Neural cell (in vitro differentiated cells): Measurements from ENCODE around the gene COL8A1. TPM values are rescaled to one million over a fixed set of nuclear protein-coding genes. Genes with fewer than 3 reads are reported as not detected.

Experiments used
- H2AFZ ChIP-seq: fragments of 200-600, 300-800 bp; sonication (generic), shearing (Covaris generic); 2 replicates; pipeline ENCODE4 v1.6.0; 2014; ENCODE audit warnings: low read depth, mild to moderate bottlenecking, antibody characterized with exemption, low read length, moderate library complexity
- H3F3A ChIP-seq: fragments of 200-600 bp; shearing (Covaris generic); 2 replicates; pipeline ENCODE4 v1.6.1; 2016; ENCODE audit warnings: mild to moderate bottlenecking, moderate library complexity, mixed read lengths, antibody characterized with exemption, low read length; ENCODE audit not compliant: insufficient read depth, poor library complexity, severe bottlenecking
- H3K27ac ChIP-seq: fragments of 200-600, 300-800 bp; sonication (generic), shearing (Covaris generic); 2 replicates; pipeline ENCODE4 v1.5.1; 2014; ENCODE audit warnings: mild to moderate bottlenecking, low read length, moderate library complexity
- H3K27me3 ChIP-seq: fragments of 300-800, 200-600 bp; sonication (generic), shearing (Covaris generic); 2 replicates; pipeline ENCODE4 v1.6.0; 2014; ENCODE audit warnings: mild to moderate bottlenecking, low read depth, low read length, moderate library complexity; ENCODE audit not compliant: insufficient read depth
- H3K36me3 ChIP-seq: fragments of 300-800, 200-600 bp; sonication (generic), shearing (Covaris generic); 2 replicates; pipeline ENCODE4 v1.5.1; 2014; ENCODE audit warnings: mild to moderate bottlenecking, antibody characterized with exemption, low read length, moderate library complexity; ENCODE audit not compliant: insufficient read depth
- H3K4me2 ChIP-seq: fragments of 300-800, 200-600 bp; sonication (generic), shearing (Covaris generic); 2 replicates; pipeline ENCODE4 v1.6.0; 2014; ENCODE audit warnings: mild to moderate bottlenecking, low read length
- H3K4me3 ChIP-seq: fragments of 300-800, 200-600 bp; sonication (generic), shearing (Covaris generic); 2 replicates; pipeline ENCODE4 v1.5.1; 2014; ENCODE audit warnings: mild to moderate bottlenecking, low read length, moderate library complexity
- H3K79me2 ChIP-seq: fragments of 200-600 bp; shearing (Covaris generic); replicated peaks from 2 replicates; pipeline ENCODE4 v1.6.0; 2014; ENCODE audit warnings: mild to moderate bottlenecking, low read length, moderate library complexity; ENCODE audit not compliant: insufficient read depth
- H3K9ac ChIP-seq: fragments of 300-800, 200-600 bp; sonication (generic), shearing (Covaris generic); 2 replicates; pipeline ENCODE4 v1.6.1; 2016; ENCODE audit warnings: mild to moderate bottlenecking, low read length, mixed read lengths
- H3K9me2 ChIP-seq: fragments of 200-600 bp; shearing (Covaris generic); 2 replicates; pipeline ENCODE4 v1.6.1; 2016; ENCODE audit warnings: mild to moderate bottlenecking, low read length, mixed read lengths; ENCODE audit not compliant: insufficient read depth
- H3K9me3 ChIP-seq: fragments of 200-600, 300-800 bp; sonication (generic), shearing (Covaris generic); 2 replicates; pipeline ENCODE4 v1.6.1; 2016; ENCODE audit warnings: mild to moderate bottlenecking, mixed run types, low read length, moderate library complexity, mixed read lengths
- H4K20me1 ChIP-seq: fragments of 200-600 bp; shearing (Covaris generic); 2 replicates; pipeline ENCODE4 v1.6.1; 2016; ENCODE audit warnings: mild to moderate bottlenecking, mixed run types; ENCODE audit not compliant: insufficient read depth
- EP300 ChIP-seq: fragments of 450-650 bp; conservative IDR thresholded peaks from 2 replicates; pipeline ENCODE4 v1.6.1; 2014; ENCODE audit warnings: antibody characterized with exemption, mild to moderate bottlenecking, moderate library complexity; ENCODE audit not compliant: poor library complexity, severe bottlenecking
- EZH2 ChIP-seq: fragments of 200-600, 300-800 bp; shearing (Covaris generic), sonication (generic); IDR thresholded peaks from 2 replicates; pipeline ENCODE4 v1.6.1; 2014; ENCODE audit warnings: antibody characterized with exemption, low read length, borderline replicate concordance, mild to moderate bottlenecking; ENCODE audit not compliant: insufficient read depth, poor library complexity, severe bottlenecking
- MXI1 ChIP-seq: fragments of 450-650 bp; conservative IDR thresholded peaks from 2 replicates; pipeline ENCODE4 v1.6.1; 2014; ENCODE audit warnings: antibody characterized with exemption, mild to moderate bottlenecking; ENCODE audit not compliant: poor library complexity, severe bottlenecking
- POLR2AphosphoS5 ChIP-seq: IDR thresholded peaks from 2 replicates; pipeline ENCODE4 v1.6.1; 2012
- RAD21 ChIP-seq: fragments of 450-650 bp; conservative IDR thresholded peaks from 2 replicates; pipeline ENCODE4 v1.6.1; 2014; ENCODE audit warnings: antibody characterized with exemption, mild to moderate bottlenecking, moderate library complexity
- REST ChIP-seq: IDR thresholded peaks from 2 replicates; pipeline ENCODE4 v1.6.1; 2012; ENCODE audit warnings: borderline replicate concordance
- SMC3 ChIP-seq: fragments of 450-650 bp; conservative IDR thresholded peaks from 2 replicates; pipeline ENCODE4 v1.6.1; 2014; ENCODE audit warnings: antibody characterized with exemption, mild to moderate bottlenecking, moderate library complexity; ENCODE audit not compliant: poor library complexity
- TAF1 ChIP-seq: IDR thresholded peaks from 2 replicates; pipeline ENCODE4 v1.6.1; 2012; ENCODE audit warnings: low read depth
- polyA plus RNA-seq: library from polyadenylated mRNA; depleted of rRNA; stranded (reverse); fragments of >200 nt; gene quantifications from 2 replicates; pipeline ENCODE4 v1.2.3, GENCODE V29; 2014
- TF ChIP-seq, protein P1 (sequence below): fragments of 450-650 bp; IDR thresholded peaks from 2 replicates; pipeline ENCODE4 v1.5.1; 2014; ENCODE audit warnings: antibody characterized with exemption, mild to moderate bottlenecking, moderate library complexity; ENCODE audit not compliant: poor library complexity, severe bottlenecking

Gene COL8A1
- polyA plus RNA-seq, 1 donor from 2014 or later: 0.04 TPM

- Histone ChIP-seq H3K4me2 (no peak overlapping the region), H3K9me3 (no peaks in the 10 kb centered on the region), H3F3A (no peaks in the 10 kb centered on the region), H2AFZ (no peak overlapping the region), H3K9ac (no peak overlapping the region), H3K4me3 (no peak overlapping the region), H3K9me2 (no peaks in the 10 kb centered on the region), H3K36me3 (no peaks in the 10 kb centered on the region), H3K27ac (no peak overlapping the region), H3K27me3 (no peaks in the 10 kb centered on the region), H4K20me1 (no peaks in the 10 kb centered on the region), H3K79me2 (no peaks in the 10 kb centered on the region)
- TF ChIP-seq SMC3 (no peak), MXI1 (no peak), RAD21 (no peak), TAF1 (no peak), REST (no peak), POLR2AphosphoS5 (no peak), EP300 (no peak), EZH2 (no peak)
- TF ChIP-seq, protein P1, sequence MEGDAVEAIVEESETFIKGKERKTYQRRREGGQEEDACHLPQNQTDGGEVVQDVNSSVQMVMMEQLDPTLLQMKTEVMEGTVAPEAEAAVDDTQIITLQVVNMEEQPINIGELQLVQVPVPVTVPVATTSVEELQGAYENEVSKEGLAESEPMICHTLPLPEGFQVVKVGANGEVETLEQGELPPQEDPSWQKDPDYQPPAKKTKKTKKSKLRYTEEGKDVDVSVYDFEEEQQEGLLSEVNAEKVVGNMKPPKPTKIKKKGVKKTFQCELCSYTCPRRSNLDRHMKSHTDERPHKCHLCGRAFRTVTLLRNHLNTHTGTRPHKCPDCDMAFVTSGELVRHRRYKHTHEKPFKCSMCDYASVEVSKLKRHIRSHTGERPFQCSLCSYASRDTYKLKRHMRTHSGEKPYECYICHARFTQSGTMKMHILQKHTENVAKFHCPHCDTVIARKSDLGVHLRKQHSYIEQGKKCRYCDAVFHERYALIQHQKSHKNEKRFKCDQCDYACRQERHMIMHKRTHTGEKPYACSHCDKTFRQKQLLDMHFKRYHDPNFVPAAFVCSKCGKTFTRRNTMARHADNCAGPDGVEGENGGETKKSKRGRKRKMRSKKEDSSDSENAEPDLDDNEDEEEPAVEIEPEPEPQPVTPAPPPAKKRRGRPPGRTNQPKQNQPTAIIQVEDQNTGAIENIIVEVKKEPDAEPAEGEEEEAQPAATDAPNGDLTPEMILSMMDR: no peak
Measured at GRCh38 chr3:99681976-99682375, 43.6 kb downstream of the COL8A1 start.

- Histone ChIP-seq H3K9me2 (no peaks in the 10 kb centered on the region), H3K9me3 (no peaks in the 10 kb centered on the region), H2AFZ (no peak overlapping the region), H3K36me3 (no peaks in the 10 kb centered on the region), H3K79me2 (no peaks in the 10 kb centered on the region), H3K9ac (no peak overlapping the region), H3F3A (no peaks in the 10 kb centered on the region), H3K27ac (no peak overlapping the region), H4K20me1 (no peaks in the 10 kb centered on the region), H3K4me2 (no peak overlapping the region), H3K27me3 (no peaks in the 10 kb centered on the region), H3K4me3 (no peak overlapping the region)
- TF ChIP-seq REST (no peak), TAF1 (no peak), RAD21 (no peak), POLR2AphosphoS5 (no peak), EP300 (no peak), SMC3 (no peak), EZH2 (no peak), MXI1 (no peak)
- TF ChIP-seq, protein P1: no peak
Measured at GRCh38 chr3:99683465-99683864, 45.1 kb downstream of the COL8A1 start.
